A172 (cell line): ENCODE data around the gene ELOVL3. TPM values are rescaled to one million over a fixed set of nuclear protein-coding genes. Genes with fewer than 3 reads are reported as not detected.

Experiments
- DNase-seq: peaks from one replicate; pipeline ENCODE4 v3.0.0-alpha.2; 2015; ENCODE audit warnings: low spot score
- total RNA-seq: library from RNA; depleted of rRNA; stranded (reverse); fragments of >200 nt; shearing (Covaris generic); gene quantifications from 2 replicates; pipeline ENCODE4 v1.2.3, GENCODE V29; 2014; rRNA removed

Gene ELOVL3
- total RNA-seq, 1 experiment from 2014 or later, result not detected

GRCh38 chr10:102254426-102254825 lies 28.3 kb downstream of the ELOVL3 start:
- no peak for DNase-seq

- no peak for DNase-seq
These were observed 29.3 kb downstream of the ELOVL3 start for GRCh38 chr10:102255404-102255803.

- DNase-seq, result no peak
These were observed 35.1 kb downstream of the ELOVL3 start for GRCh38 chr10:102261196-102261595.

GRCh38 chr10:102261842-102262241 lies 35.7 kb downstream of the ELOVL3 start:
- no peak for DNase-seq

GRCh38 chr10:102262744-102263370 lies 36.8 kb downstream of the ELOVL3 start:
- DNase-seq, result no peak

- no peak for DNase-seq
These were observed 38.3 kb downstream of the ELOVL3 start for GRCh38 chr10:102264371-102264770.

- DNase-seq, result no peak
These were observed 40.6 kb downstream of the ELOVL3 start for GRCh38 chr10:102266670-102267069.

GRCh38 chr10:102267748-102268147 lies 41.6 kb downstream of the ELOVL3 start:
- no peak for DNase-seq

GRCh38 chr10:102268375-102268888 lies 42.3 kb downstream of the ELOVL3 start:
- DNase-seq, result no peak

GRCh38 chr10:102269017-102269416 lies 42.9 kb downstream of the ELOVL3 start:
- DNase-seq, result no peak

- no peak for DNase-seq
These were observed 48.0 kb downstream of the ELOVL3 start for GRCh38 chr10:102274062-102274461.

GRCh38 chr10:102275343-102275742 lies 49.2 kb downstream of the ELOVL3 start:
- no peak for DNase-seq

GRCh38 chr10:102279104-102279503 lies 53.0 kb downstream of the ELOVL3 start:
- DNase-seq, result no peak

Other genes with a start within 250 kb of the ELOVL3 start
- 6.0 and 17.7 TPM in 2 replicates for gene ARMH3, start 170.1 kb upstream of the ELOVL3 start, total RNA-seq
- 39.7 and 49.6 TPM in 2 replicates for gene HPS6, start 160.9 kb upstream of the ELOVL3 start, total RNA-seq
- 27.3 and 29.0 TPM in 2 replicates for gene LDB1, start 105.9 kb upstream of the ELOVL3 start, total RNA-seq
- 26.0 and 28.9 TPM in 2 replicates for gene PPRC1, start 93.3 kb upstream of the ELOVL3 start, total RNA-seq
- gene NOLC1, start 73.9 kb upstream of the ELOVL3 start, total RNA-seq, result 77.2 and 87.7 TPM in 2 replicates
- not detected in 2 replicates for gene PITX3, start 15.2 kb downstream of the ELOVL3 start, total RNA-seq
- 31.9 and 32.9 TPM in 2 replicates for gene GBF1, start 19.2 kb downstream of the ELOVL3 start, total RNA-seq
- gene NFKB2, start 169.4 kb downstream of the ELOVL3 start, total RNA-seq, result 60.9 and 63.0 TPM in 2 replicates
- 0.07 TPM in 1 of 2 replicates, not detected in the other for gene PSD, start 192.5 kb downstream of the ELOVL3 start, total RNA-seq
- 14.6 and 20.0 TPM in 2 replicates for gene FBXL15, start 194.5 kb downstream of the ELOVL3 start, total RNA-seq
- gene CUEDC2, start 206.3 kb downstream of the ELOVL3 start, total RNA-seq, result 121 and 123 TPM in 2 replicates
- gene C10orf95, start 225.2 kb downstream of the ELOVL3 start, total RNA-seq, result not detected in 2 replicates